Left lung (tissue), 10 donors: ENCODE data around the gene KCNT1. TPM values are rescaled to one million over a fixed set of nuclear protein-coding genes. Genes with fewer than 3 reads are reported as not detected.

Experiments
- ATAC-seq: fragments of 200-7000 bp; cut with Tn5 transposase; one replicate; pipeline ENCODE4 v1.9.1; 2020; ENCODE audit warnings: moderate library complexity
- DNase-seq, 4 donors: peaks; one replicate each; pipeline ENCODE4 v3.0.0-alpha.2; 2013 to 2020
- H3K27ac ChIP-seq, 2 donors: fragments of 200-600 bp; sonication (generic) in 1 of 2; one replicate each; pipeline versions ENCODE4 v1.5.0 to v1.8.0; 2020 to 2021
- H3K27me3 ChIP-seq, 2 donors: fragments of 200-600 bp; sonication (generic) in 1 of 2; one replicate each; pipeline versions ENCODE4 v1.5.0 to v1.8.0; 2020 to 2021
- H3K36me3 ChIP-seq, 2 donors: fragments of 200-600 bp; sonication (generic) in 1 of 2; one replicate each; pipeline versions ENCODE4 v1.5.0 to v1.8.0; 2020 to 2021
- H3K4me1 ChIP-seq, 2 donors: fragments of 200-600 bp; one replicate each; pipeline ENCODE4 v1.8.0; 2021
- H3K4me3 ChIP-seq, 2 donors: fragments of 200-600 bp; sonication (generic) in 1 of 2; one replicate each; pipeline versions ENCODE4 v1.5.0 to v1.8.0; 2020 to 2021; ENCODE audit warnings: mild to moderate bottlenecking in 1 of 2
- H3K9me3 ChIP-seq, 2 donors: fragments of 200-600 bp; sonication (generic) in 1 of 2; one replicate each; pipeline versions ENCODE4 v1.5.0 to v1.8.0; 2020 to 2021
- intact Hi-C, 2 donors: fragments of 100-400 bp; cut with DNase I; formaldehyde crosslinking; loops; one replicate each; pipeline versions ENCODE4 v1.11.2 to v1.14.2; 2022
- polyA plus RNA-seq, 6 donors: library from polyadenylated mRNA; unstranded; fragments of 120-200 nt; gene quantifications; one replicate each; pipeline ENCODE4 v1.2.1, GENCODE V29; 2013; ENCODE audit not compliant: insufficient read length in 6 of 6
- total RNA-seq, 2 donors: library from RNA; stranded (reverse); fragmentation: NEBNext Ultra II Directional; extraction: Animal tissue kit (Norgen Biotek cat#: 25700); gene quantifications; one replicate each; pipeline ENCODE4 v1.2.1, GENCODE V29; 2021
- TF ChIP-seq, protein P1 (sequence below), 2 donors: fragments of 200-600 bp; sonication (generic) in 1 of 2; IDR thresholded peaks; one replicate each; pipeline versions ENCODE4 v1.5.0 to v1.8.0; 2021; ENCODE audit warnings: antibody characterized with exemption in 2 of 2
- donor health status: DM: no; HTN: yes; CAD: no.
- donor health status: DM: no; HTN: no; CAD: no.

KCNT1 gene
- total and polyA plus RNA-seq, 8 donors: 0.26 to 0.89 (median 0.41) TPM

DNA sequence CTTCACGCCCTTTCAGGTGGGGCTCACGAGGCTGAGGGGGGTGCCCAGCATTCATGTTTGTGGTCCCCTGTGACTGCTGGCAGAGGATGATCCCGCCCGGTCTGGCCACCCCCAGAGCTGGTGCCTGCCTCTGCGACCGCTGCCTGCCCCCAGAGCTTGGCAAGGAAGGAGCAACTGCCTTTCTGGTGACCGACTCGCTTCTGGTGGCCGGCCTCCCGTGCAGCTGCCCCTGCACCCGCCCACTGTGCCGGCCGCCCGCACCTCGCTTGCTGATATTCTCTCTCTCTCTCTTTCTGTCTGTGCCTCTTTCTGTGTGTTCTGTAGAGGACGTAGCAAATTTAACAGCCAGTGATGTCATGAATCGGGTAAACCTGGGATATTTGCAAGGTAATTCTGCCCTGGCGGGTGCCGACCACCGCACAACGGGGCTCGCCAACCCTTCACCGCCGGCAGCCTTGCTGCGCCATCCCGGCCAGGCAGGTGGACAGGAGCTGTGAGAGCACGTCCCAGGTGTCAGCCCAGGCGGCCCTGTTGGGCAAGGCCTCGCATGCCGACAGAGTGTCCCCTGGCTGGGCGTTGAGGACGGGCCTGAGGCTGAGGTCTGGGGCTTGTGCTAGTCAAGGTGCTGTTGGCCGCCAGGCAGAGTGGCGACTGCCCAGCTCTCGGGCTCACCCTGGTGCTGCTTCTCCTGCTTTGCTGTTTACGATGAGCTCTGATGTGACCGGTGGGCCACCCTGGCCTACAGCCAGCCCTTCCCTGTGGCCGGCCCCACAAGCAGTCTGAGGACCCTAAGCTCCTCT, 86.0 kb downstream of the KCNT1 start:
- Histone ChIP-seq H3K27me3 (peaks cover 0 to 79% of the 10 kb centered on the region in 2 donors), H3K36me3 (no peaks in the 10 kb centered on the region), H3K27ac (no peak overlapping the region), H3K9me3 (no peaks in the 10 kb centered on the region), H3K4me3 (no peak overlapping the region), H3K4me1 (no peaks in the 10 kb centered on the region)
- intact Hi-C loops: no loop called here
- TF ChIP-seq, protein P1, sequence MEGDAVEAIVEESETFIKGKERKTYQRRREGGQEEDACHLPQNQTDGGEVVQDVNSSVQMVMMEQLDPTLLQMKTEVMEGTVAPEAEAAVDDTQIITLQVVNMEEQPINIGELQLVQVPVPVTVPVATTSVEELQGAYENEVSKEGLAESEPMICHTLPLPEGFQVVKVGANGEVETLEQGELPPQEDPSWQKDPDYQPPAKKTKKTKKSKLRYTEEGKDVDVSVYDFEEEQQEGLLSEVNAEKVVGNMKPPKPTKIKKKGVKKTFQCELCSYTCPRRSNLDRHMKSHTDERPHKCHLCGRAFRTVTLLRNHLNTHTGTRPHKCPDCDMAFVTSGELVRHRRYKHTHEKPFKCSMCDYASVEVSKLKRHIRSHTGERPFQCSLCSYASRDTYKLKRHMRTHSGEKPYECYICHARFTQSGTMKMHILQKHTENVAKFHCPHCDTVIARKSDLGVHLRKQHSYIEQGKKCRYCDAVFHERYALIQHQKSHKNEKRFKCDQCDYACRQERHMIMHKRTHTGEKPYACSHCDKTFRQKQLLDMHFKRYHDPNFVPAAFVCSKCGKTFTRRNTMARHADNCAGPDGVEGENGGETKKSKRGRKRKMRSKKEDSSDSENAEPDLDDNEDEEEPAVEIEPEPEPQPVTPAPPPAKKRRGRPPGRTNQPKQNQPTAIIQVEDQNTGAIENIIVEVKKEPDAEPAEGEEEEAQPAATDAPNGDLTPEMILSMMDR (IDR thresholded peaks at IDR 0.05): no peak
- DNase-seq (no peak), ATAC-seq (no peak)

DNA sequence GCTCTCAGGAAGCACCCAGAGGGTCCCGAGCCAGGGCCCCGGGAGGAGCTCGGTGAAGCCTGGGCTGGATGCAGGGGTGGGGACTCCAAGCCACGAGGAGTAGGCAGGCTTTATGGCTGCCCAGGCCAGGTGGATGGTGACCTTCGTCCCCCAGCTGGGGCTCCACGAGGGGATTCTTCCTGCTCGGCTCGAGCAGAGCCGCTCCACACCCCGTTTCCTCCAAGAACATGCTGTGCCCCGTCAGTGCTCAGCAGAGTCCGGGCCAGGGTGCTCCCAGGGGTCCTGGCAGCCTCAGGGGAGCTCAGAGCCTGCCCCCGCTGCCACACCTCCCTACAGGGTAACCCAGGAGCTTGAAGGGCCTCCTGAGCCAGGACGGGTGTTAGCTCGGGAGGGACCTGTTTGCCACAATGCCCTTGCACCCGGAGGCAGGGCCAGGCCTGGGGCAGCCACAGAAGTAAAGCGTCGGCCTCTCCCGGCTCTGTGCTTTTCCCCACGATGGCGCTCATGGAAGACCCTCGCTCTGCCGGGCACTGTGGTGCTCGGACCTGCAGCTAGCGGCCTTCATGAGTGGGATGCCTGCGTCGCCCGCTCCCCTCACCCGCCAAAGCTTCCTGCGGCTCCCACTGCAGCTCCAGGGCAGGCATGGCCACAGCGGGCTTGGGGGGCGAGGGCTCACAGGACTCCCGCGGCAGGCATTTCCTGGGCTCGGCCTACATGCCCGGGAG, 86.8 kb downstream of the KCNT1 start:
- ATAC-seq (no peak), DNase-seq (no peak)
- Histone ChIP-seq H3K9me3 (no peaks in the 10 kb centered on the region), H3K36me3 (no peaks in the 10 kb centered on the region), H3K4me1 (no peaks in the 10 kb centered on the region), H3K4me3 (no peak overlapping the region), H3K27ac (no peak overlapping the region), H3K27me3 (peaks cover 0 to 72% of the 10 kb centered on the region in 2 donors)
- TF ChIP-seq, protein P1 (IDR thresholded peaks at IDR 0.05): no peak
- intact Hi-C loops: no loop called here

DNA sequence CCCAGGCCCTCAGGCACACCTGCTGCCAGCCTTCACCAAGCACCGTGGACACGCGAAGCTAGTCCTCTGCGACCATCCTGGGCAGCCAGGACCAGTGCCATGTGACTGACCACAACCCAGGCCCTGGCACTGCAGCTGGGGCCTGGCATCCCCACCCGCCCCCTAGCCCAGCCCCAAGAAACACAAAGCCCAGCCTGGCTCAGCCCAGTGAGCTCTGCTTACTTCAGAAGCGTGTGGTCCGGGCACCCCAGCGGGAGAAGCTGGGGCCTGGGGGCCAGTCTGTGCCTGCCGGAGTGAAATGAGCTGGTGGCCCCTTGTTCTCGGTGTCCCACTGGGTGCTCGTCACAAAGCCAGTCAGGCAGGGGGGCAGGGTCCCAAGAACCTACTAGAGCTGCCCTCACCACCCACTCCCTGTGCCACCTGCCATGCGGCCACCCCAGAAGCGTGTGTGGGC, 87.9 kb downstream of the KCNT1 start:
- H3K36me3 ChIP-seq: no peaks in the 10 kb centered on the region
- intact Hi-C loops: no loop called here
- ATAC-seq (no peak), DNase-seq (no peak)
- TF ChIP-seq, protein P1 (IDR thresholded peaks at IDR 0.05): no peak
- no peak overlapping the region for H3K4me3 ChIP-seq
- H3K9me3 ChIP-seq: no peaks in the 10 kb centered on the region
- peaks cover 0 to 67% of the 10 kb centered on the region in 2 donors for H3K27me3 ChIP-seq
- H3K27ac ChIP-seq: no peak overlapping the region
- H3K4me1 ChIP-seq: no peaks in the 10 kb centered on the region

DNA sequence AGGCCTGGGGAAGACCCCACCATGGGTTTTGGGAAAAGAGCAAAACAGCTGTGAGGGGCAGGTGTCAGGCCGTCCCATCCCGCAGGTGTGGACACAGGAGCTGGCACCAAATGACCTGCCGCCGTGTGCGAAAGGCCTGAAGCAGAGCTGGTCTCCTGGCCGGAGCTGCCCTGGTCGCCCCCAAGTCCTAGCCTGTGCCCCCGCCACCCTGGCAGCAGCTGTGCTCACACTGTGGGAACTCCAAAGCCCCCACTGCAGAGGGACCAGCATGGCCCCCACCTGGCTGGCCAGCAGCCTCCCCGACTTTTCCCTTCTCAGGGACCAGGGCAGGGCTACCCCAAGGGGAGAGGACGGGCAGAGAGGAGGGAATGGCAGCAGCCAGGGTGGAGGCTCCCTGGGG, 88.4 kb downstream of the KCNT1 start:
- no peak overlapping the region for H3K4me3 ChIP-seq
- intact Hi-C loops: no loop called here
- H3K27me3 ChIP-seq: peaks cover 0 to 62% of the 10 kb centered on the region in 2 donors
- no peaks in the 10 kb centered on the region for H3K9me3 ChIP-seq
- no peak overlapping the region for H3K27ac ChIP-seq
- TF ChIP-seq, protein P1 (IDR thresholded peaks at IDR 0.05): no peak
- no peaks in the 10 kb centered on the region for H3K4me1 ChIP-seq
- H3K36me3 ChIP-seq: no peaks in the 10 kb centered on the region
- peak in 1 of 4 donors; percentile 65 for DNase-seq
- no peak for ATAC-seq

DNA sequence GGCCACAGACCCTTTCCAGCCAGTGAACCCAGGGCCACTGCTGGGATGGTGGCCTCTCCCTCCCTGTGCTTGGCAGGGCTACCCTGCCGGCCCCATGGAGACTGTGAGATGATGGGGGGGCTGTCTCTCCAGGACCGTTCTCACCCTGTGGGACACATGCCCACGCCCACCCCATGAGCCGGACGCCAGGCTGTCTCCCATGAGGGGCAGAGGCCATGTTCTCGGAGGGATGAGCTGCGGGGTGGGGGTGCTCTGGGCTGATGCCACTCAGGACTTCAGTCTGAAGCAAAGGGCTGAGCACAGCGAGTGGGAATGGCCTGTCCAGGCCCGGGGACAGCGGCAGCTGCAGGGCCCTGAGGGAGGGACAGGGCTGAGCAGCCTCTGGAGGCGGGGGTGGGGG, 88.9 kb downstream of the KCNT1 start:
- H3K9me3 ChIP-seq: no peaks in the 10 kb centered on the region
- no peaks in the 10 kb centered on the region for H3K36me3 ChIP-seq
- ATAC-seq: no peak
- TF ChIP-seq, protein P1 (IDR thresholded peaks at IDR 0.05): no peak
- no peaks in the 10 kb centered on the region for H3K4me1 ChIP-seq
- H3K27me3 ChIP-seq: peaks cover 0 to 57% of the 10 kb centered on the region in 2 donors
- peak in 1 of 4 donors; percentile 66 for DNase-seq
- no peak overlapping the region for H3K27ac ChIP-seq
- intact Hi-C loops: no loop called here
- no peak overlapping the region for H3K4me3 ChIP-seq
